Pancreas (tissue), 10 donors: ENCODE data around the gene LBHD2. TPM values are rescaled to one million over a fixed set of nuclear protein-coding genes. Genes with fewer than 3 reads are reported as not detected.

Experiments used
- ATAC-seq, 4 donors: fragments of 200-7000 bp; cut with Tn5 transposase; one replicate each; pipeline versions ENCODE4 v1.8.0 to v1.9.1; 2020; ENCODE audit warnings: mild to moderate bottlenecking in 4 of 4, moderate library complexity in 4 of 4
- DNase-seq, 6 donors: peaks; one replicate each; pipeline ENCODE4 v3.0.0-alpha.2; 2020
- FAIRE-seq: peaks from 2 replicates; lab custom pipeline; 2012; peaks lifted over from hg19 to GRCh38; lab: Jason Lieb, UNC
- H3K27ac ChIP-seq, 4 donors: fragments of 200-600 bp; sonication (generic); 1 replicate in 3 of 4; 2 replicates in 1 of 4; pipeline versions ENCODE4 v1.5.0 to v1.8.0; 2020
- H3K27me3 ChIP-seq, 4 donors: fragments of 200-600 bp; one replicate each; pipeline ENCODE4 v1.8.0; 2021
- H3K36me3 ChIP-seq, 3 donors: fragments of 200-600 bp; sonication (generic) in 1 of 3; one replicate each; pipeline versions ENCODE4 v1.5.0 to v1.8.0; 2020 to 2021
- H3K4me1 ChIP-seq, 3 donors: fragments of 200-600 bp; one replicate each; pipeline ENCODE4 v1.8.0; 2021
- H3K4me3 ChIP-seq, 4 donors: fragments of 200-600 bp; sonication (generic) in 2 of 4; one replicate each; pipeline versions ENCODE4 v1.5.0 to v1.8.0; 2020 to 2021
- H3K9me3 ChIP-seq, 4 donors: fragments of 200-600 bp; one replicate each; pipeline ENCODE4 v1.8.0; 2021
- WGBS, 2 donors: extraction: QIAGEN DNeasy Blood & Tissue Kit; methylation state at CpG; one replicate each; pipeline ENCODE4 v1.1.7; 2013; 5-methylcytosine and 5-hydroxymethylcytosine counted together
- intact Hi-C, 3 donors: fragments of 100-400 bp; cut with DNase I; formaldehyde crosslinking; loops; one replicate each; pipeline versions ENCODE4 v1.11.1 to v1.14.2; 2022
- polyA plus RNA-seq, 2 donors: library from polyadenylated mRNA; stranded (reverse); fragments of 200-250 nt; gene quantifications; one replicate each; pipeline ENCODE4 v1.2.3, GENCODE V29; 2013
- total RNA-seq, 6 donors: library from RNA; stranded (reverse); fragmentation: NEBNext Ultra II Directional in 4 of 6; extraction: Animal tissue kit (Norgen Biotek cat#: 25700) in 4 of 6; gene quantifications; one replicate each; pipeline versions ENCODE4 v1.2.1 to v1.2.4, GENCODE V29; 2021 to 2023
- TF ChIP-seq, protein P1 (sequence below), 4 donors: fragments of 200-600 bp; sonication (generic) in 3 of 4; IDR thresholded peaks; one replicate each; pipeline versions ENCODE4 v1.5.0 to v1.8.0; 2021; ENCODE audit warnings: antibody characterized with exemption in 4 of 4
- donor health status: healthy with polysubstance abuse.
- donor health status: DM: no; HTN: no; CAD: no; lungs with moderate emphysema.
- donor health status: DM: no; HTN: no; CAD: no.
- donor health status: control.
- donor health status: control.
- donor health status: Bipolar disorder and iron deficiency.
- donor health status: DM: yes; HTN: yes; CAD: no.
- donor health status: DM: no; HTN: no; CAD: no.
- donor health status: DM: no; HTN: no; CAD: no.
- donor health status: DM: yes; HTN: yes; CAD: no.

Gene LBHD2
- total and polyA plus RNA-seq, 8 donors: not detected

DNA sequence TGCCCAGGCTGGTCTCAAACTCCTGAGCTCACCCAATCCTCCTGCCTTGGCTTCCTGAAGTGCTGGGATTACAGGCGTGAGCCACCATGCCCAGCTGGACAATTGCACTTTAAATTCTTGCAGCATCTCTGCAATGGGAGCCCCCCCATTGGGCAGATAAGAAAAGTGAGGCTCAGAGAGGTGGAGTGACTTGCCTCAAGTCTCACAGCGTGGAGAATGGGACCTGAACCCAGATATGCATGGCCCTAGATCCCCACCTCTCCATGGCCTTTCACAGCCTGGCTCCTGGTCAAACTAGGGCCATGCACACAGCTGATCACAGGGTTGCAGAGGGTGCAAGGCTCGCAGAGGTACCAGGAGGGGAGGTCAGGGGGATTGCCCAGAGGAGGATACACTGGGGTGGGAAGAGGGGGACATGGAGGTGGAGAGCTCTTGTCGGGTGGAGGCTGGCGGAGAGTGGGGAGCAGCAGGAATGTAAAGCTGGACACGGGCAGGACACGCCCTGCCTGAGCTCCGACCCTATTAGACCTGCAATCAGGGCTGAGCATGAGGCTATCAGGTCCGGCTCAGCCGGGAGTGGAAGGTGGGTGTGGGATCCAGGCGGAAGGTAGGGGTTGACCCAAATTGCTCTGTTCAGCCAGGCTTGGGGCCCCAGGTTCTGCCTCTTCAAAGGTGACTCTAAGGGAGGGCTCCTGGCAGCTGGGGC is 17.4 kb downstream of the LBHD2 start:
- no peak for ATAC-seq
- H3K4me3 ChIP-seq: no peak overlapping the region
- no peaks in the 10 kb centered on the region for H3K36me3 ChIP-seq
- intact Hi-C loops: loop anchor here in 2 of 3 donors (10.0 kb wide), 2 partner anchors 83 to 193 kb away; no protein-coding TSS in a partner anchor
- TF ChIP-seq, protein P1, sequence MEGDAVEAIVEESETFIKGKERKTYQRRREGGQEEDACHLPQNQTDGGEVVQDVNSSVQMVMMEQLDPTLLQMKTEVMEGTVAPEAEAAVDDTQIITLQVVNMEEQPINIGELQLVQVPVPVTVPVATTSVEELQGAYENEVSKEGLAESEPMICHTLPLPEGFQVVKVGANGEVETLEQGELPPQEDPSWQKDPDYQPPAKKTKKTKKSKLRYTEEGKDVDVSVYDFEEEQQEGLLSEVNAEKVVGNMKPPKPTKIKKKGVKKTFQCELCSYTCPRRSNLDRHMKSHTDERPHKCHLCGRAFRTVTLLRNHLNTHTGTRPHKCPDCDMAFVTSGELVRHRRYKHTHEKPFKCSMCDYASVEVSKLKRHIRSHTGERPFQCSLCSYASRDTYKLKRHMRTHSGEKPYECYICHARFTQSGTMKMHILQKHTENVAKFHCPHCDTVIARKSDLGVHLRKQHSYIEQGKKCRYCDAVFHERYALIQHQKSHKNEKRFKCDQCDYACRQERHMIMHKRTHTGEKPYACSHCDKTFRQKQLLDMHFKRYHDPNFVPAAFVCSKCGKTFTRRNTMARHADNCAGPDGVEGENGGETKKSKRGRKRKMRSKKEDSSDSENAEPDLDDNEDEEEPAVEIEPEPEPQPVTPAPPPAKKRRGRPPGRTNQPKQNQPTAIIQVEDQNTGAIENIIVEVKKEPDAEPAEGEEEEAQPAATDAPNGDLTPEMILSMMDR (IDR thresholded peaks at IDR 0.05): no peak
- H3K9me3 ChIP-seq: no peaks in the 10 kb centered on the region
- H3K4me1 ChIP-seq: peaks cover 12 to 16% (median 15%) of the 10 kb centered on the region in 3 donors
- H3K27ac ChIP-seq: no peak overlapping the region
- 93 to 94% methylated on average over 10 to 11 of the region's 11 CpGs for WGBS, 2 donors
- DNase-seq: peak in 2 of 6 donors; percentile 17 to 21
- H3K27me3 ChIP-seq: no peaks in the 10 kb centered on the region
- no peak for FAIRE-seq

DNA sequence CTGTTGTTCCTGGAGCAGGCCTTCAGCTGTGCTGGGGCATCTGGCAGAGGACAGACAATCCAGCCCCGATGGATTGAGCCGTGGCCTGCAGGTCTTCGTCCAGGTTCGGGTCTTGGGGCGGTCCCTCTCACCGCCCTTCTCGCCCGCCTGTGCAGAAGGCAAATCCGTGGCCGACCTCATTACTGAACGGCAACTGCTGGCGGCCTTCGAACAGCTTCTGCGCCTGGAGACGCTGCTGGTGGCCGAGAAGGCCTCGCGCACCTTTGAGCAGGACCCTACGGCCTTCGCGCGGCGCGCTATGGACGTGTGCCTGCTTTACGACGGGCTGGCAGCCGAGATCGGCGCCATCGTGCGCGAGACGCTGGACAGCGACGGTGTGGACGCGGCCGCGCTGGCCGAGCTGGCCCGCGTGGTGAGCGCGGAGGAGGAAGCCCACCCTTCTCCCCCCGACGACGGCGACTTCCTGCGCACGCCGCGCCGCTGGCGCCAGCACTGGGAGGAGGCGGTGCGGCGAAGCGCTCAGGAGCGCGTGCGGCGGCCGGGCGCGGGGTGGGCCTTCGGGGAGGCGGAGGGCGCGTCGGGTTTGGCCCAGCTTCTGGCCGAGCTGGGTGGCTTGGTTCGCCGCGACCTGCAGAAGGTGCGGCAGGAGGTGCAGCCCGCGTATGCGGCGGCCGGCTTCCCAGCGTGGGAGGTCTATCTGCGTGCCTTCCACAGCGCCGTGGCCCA is 18.1 kb downstream of the LBHD2 start:
- H3K36me3 ChIP-seq: no peaks in the 10 kb centered on the region
- no peaks in the 10 kb centered on the region for H3K9me3 ChIP-seq
- H3K4me3 ChIP-seq: no peak overlapping the region
- intact Hi-C loops: loop anchor here in 2 of 3 donors (10.0 kb wide), 2 partner anchors 83 to 193 kb away; no protein-coding TSS in a partner anchor
- 80 to 81% methylated on average over 80 to 85 of the region's 85 CpGs for WGBS, 2 donors
- no peaks in the 10 kb centered on the region for H3K27me3 ChIP-seq
- TF ChIP-seq, protein P1 (IDR thresholded peaks at IDR 0.05): no peak
- peaks cover 12 to 16% (median 15%) of the 10 kb centered on the region in 3 donors for H3K4me1 ChIP-seq
- FAIRE-seq: no peak
- H3K27ac ChIP-seq: no peak overlapping the region
- DNase-seq: peak in 3 of 6 donors; percentile 30 to 71 (median 54)
- ATAC-seq: no peak

DNA sequence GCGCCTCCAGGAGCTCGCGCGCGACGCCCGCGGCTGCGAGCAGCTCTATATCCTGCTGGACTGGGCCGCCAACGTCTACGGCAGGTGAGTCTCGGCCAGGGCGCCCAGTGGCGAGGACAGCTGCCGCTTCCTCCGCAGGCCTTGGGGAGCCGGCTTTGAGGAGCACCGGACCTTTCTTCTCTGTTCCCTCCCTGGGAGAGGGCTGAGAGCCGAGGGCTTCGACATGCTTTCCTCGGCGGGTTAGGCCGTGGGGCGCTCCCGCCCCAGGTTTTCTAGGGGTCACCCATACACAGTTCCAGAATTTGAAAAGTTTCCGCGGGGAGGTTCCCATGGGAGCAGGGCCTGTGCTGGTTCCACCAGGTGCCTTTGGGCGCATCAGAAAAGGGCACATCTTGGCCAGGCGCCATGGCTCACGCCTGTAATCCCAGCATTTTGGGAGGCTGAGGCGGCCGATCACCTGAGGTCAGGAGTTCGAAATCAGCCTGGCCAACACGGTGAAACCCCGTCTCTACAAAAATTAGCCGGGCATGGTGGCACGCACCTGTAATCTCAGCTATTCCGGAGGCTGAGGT is 18.8 kb downstream of the LBHD2 start:
- intact Hi-C loops: loop anchor here in 2 of 3 donors (10.0 kb wide), 2 partner anchors 82 to 192 kb away; no protein-coding TSS in a partner anchor
- Histone ChIP-seq H3K27me3 (no peaks in the 10 kb centered on the region), H3K4me3 (no peak overlapping the region), H3K9me3 (no peaks in the 10 kb centered on the region), H3K27ac (no peak overlapping the region), H3K36me3 (no peaks in the 10 kb centered on the region), H3K4me1 (peaks cover 12 to 16% (median 15%) of the 10 kb centered on the region in 3 donors)
- TF ChIP-seq, protein P1 (IDR thresholded peaks at IDR 0.05): no peak
- DNase-seq (peak in 3 of 6 donors; percentile 38 to 62 (median 58)), FAIRE-seq (no peak), ATAC-seq (no peak)
- WGBS, 2 donors: 84 to 87% methylated on average over 39 of the region's 39 CpGs

DNA sequence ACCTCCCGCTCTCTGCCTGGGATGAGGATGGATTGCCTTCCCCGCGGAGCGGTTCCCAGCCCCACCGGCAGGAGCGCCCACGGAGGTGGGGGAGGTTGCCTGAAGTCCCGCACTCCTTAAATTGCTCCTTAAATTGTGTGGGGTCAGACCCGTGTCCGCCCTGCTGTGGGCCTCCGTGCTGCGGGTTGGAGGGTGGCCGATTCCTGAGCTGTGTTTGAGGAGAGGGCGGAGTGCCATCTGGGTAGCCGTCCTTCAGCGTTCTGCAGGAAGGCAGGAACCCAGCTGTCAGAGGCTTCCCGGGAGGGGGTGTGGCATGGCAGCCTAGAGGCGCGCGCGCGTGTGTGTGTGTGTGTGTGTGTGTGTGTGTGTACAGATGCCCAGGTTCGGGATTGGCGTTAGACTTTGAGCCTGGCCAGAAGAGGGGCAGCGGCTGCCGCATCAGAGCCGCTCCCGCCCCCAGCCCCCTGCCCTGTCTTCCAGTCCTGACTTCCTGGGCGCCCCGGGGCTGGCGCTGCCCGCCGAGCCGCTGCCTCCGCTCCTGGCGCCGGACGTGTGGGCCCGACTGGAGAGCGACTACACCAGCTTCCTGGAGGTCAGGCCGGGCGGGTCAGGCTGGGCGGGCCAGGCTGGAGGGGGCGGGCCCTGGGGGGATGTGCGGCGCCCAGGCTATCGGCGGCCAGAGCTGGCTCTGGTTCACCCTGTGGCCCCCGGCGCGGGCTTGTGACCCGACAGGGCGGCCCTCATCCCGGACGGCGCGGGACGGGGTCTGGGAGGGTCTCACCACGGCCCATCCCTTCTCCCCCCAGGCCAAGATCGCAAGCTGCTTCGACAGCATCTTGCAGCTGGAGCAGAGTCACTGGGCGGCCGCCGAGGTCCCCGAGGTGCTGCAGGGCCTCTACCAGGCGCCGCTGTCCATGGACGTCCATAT is 19.7 kb downstream of the LBHD2 start:
- DNase-seq (peak; percentile 67 to 88 (median 75)), FAIRE-seq (no peak), ATAC-seq (peak; percentile 45 to 62 (median 61))
- TF ChIP-seq, protein P1 (IDR thresholded peaks at IDR 0.05): no peak
- H3K27me3 ChIP-seq: no peaks in the 10 kb centered on the region
- no peaks in the 10 kb centered on the region for H3K9me3 ChIP-seq
- H3K4me3 ChIP-seq: peak overlapping the region in 2 of 4 donors; percentile 11 to 19
- no peak overlapping the region for H3K27ac ChIP-seq
- 13 to 16% methylated on average over 46 to 68 of the region's 68 CpGs for WGBS, 2 donors
- H3K4me1 ChIP-seq: peaks cover 12 to 16% (median 13%) of the 10 kb centered on the region in 3 donors
- intact Hi-C loops: loop anchor here in 2 of 3 donors (10.0 kb wide), 2 partner anchors 81 to 191 kb away; no protein-coding TSS in a partner anchor
- H3K36me3 ChIP-seq: no peaks in the 10 kb centered on the region
